ENCODE data around the gene PDXK. TPM values are rescaled to one million over a fixed set of nuclear protein-coding genes. Genes with fewer than 3 reads are reported as not detected.

Gene PDXK
- polyA plus RNA-seq, 1 donor from 2014 or later, result 22.8 TPM

- H3K27ac ChIP-seq (ENCODE audit: low read length), result no peak overlapping the region
- no peaks in the 10 kb centered on the region for H4K20me1 ChIP-seq (ENCODE audit: insufficient read depth)
Measured at GRCh38 chr21:43797415-43797814, 78.5 kb downstream of the PDXK start.

GRCh38 chr21:43797925-43798715 is 79.2 kb downstream of the PDXK start:
- H3K36me3 ChIP-seq (ENCODE audit: insufficient read depth, low read length), result no peaks in the 10 kb centered on the region
- H3F3A ChIP-seq (ENCODE audit: insufficient read depth, low read length, poor library complexity, severe bottlenecking), result no peaks in the 10 kb centered on the region
- TF ChIP-seq REST (IDR thresholded peaks at IDR 0.05; ENCODE audit: borderline replicate concordance) (no peak), POLR2AphosphoS5 (IDR thresholded peaks at IDR 0.05) (no peak), EZH2 (IDR thresholded peaks at IDR 0.05; ENCODE audit: borderline replicate concordance, insufficient read depth, low read length, poor library complexity, severe bottlenecking) (no peak), EP300 (conservative IDR thresholded peaks at IDR 0.05; ENCODE audit: poor library complexity, severe bottlenecking) (no peak), CTCF (IDR thresholded peaks at IDR 0.05; ENCODE audit: poor library complexity, severe bottlenecking) (no peak)

More at GRCh38 chr21:43797415-43797814, 78.5 kb downstream of the PDXK start:
- H3K9ac ChIP-seq (ENCODE audit: low read length), result no peak overlapping the region
- no peak overlapping the region for H3K4me3 ChIP-seq (ENCODE audit: low read length)
- TF ChIP-seq MXI1 (conservative IDR thresholded peaks at IDR 0.05; ENCODE audit: poor library complexity, severe bottlenecking), result no peak
- TF ChIP-seq REST (IDR thresholded peaks at IDR 0.05; ENCODE audit: borderline replicate concordance), result no peak
- TF ChIP-seq SMC3 (conservative IDR thresholded peaks at IDR 0.05; ENCODE audit: poor library complexity), result no peak
- no peak for TF ChIP-seq RAD21 (conservative IDR thresholded peaks at IDR 0.05)
- TF ChIP-seq POLR2AphosphoS5 (IDR thresholded peaks at IDR 0.05), result no peak
- TF ChIP-seq CTCF (IDR thresholded peaks at IDR 0.05; ENCODE audit: poor library complexity, severe bottlenecking), result no peak
- no peak for TF ChIP-seq EP300 (conservative IDR thresholded peaks at IDR 0.05; ENCODE audit: poor library complexity, severe bottlenecking)
- no peak for TF ChIP-seq EZH2 (IDR thresholded peaks at IDR 0.05; ENCODE audit: borderline replicate concordance, insufficient read depth, low read length, poor library complexity, severe bottlenecking)
- H2AFZ ChIP-seq (ENCODE audit: low read depth, low read length), result no peak overlapping the region
- no peaks in the 10 kb centered on the region for H3F3A ChIP-seq (ENCODE audit: insufficient read depth, low read length, poor library complexity, severe bottlenecking)
- no peaks in the 10 kb centered on the region for H3K79me2 ChIP-seq (replicated peaks; ENCODE audit: insufficient read depth, low read length)
- H3K9me3 ChIP-seq (ENCODE audit: low read length), result no peaks in the 10 kb centered on the region
- no peak overlapping the region for H3K4me2 ChIP-seq (ENCODE audit: low read length)
- H3K9me2 ChIP-seq (ENCODE audit: insufficient read depth, low read length), result no peaks in the 10 kb centered on the region
- H3K27me3 ChIP-seq (ENCODE audit: insufficient read depth, low read depth, low read length), result no peaks in the 10 kb centered on the region
- H3K36me3 ChIP-seq (ENCODE audit: insufficient read depth, low read length), result no peaks in the 10 kb centered on the region

More at GRCh38 chr21:43797925-43798715, 79.2 kb downstream of the PDXK start:
- Histone ChIP-seq H3K4me3 (ENCODE audit: low read length) (no peak overlapping the region), H3K27me3 (ENCODE audit: insufficient read depth, low read depth, low read length) (no peaks in the 10 kb centered on the region), H3K4me2 (ENCODE audit: low read length) (no peak overlapping the region), H3K9me3 (ENCODE audit: low read length) (no peaks in the 10 kb centered on the region), H4K20me1 (ENCODE audit: insufficient read depth) (no peaks in the 10 kb centered on the region), H3K9me2 (ENCODE audit: insufficient read depth, low read length) (no peaks in the 10 kb centered on the region), H2AFZ (ENCODE audit: low read depth, low read length) (no peak overlapping the region), H3K9ac (ENCODE audit: low read length) (no peak overlapping the region), H3K79me2 (replicated peaks; ENCODE audit: insufficient read depth, low read length) (no peaks in the 10 kb centered on the region), H3K27ac (ENCODE audit: low read length) (no peak overlapping the region)
